ENCODE measurements around the gene MOB3C.

- TF ChIP-seq CTCF (IDR thresholded peaks at IDR 0.05): no peak
- no peak for TF ChIP-seq EZH2 (IDR thresholded peaks at IDR 0.05)
- no peak for TF ChIP-seq EZH2phosphoT487 (IDR thresholded peaks at IDR 0.05)
Measured at GRCh38 chr1:46611691-46612221, 4.9 kb downstream of the MOB3C start.

Measured in neural progenitor cell (in vitro differentiated cells).